Heart left ventricle (tissue), 16 donors: Measurements from ENCODE around the gene OR2S2. TPM values are rescaled to one million over a fixed set of nuclear protein-coding genes. Genes with fewer than 3 reads are reported as not detected.
"Not testable (repeated sequence)": the region's sequence is repeated elsewhere in the genome, so short reads cannot be mapped to it uniquely, and the experiment has no call there.

ENCODE experiments used
- ATAC-seq, 4 donors: fragments of 200-7000 bp; cut with Tn5 transposase; one replicate each; pipeline ENCODE4 v1.9.1; 2020 to 2022; ENCODE audit warnings: moderate library complexity in 4 of 4, mild to moderate bottlenecking in 3 of 4, moderate number of reproducible peaks in 1 of 4
- DNase-seq, 5 donors: peaks; one replicate each; pipeline ENCODE4 v3.0.0-alpha.2; 2020
- H3K27ac ChIP-seq, 12 donors: fragments of 200-600 bp; sonication (generic) in 4 of 12; one replicate each; pipeline versions ENCODE4 v1.5.0 to v1.8.0; 2016 to 2022; ENCODE audit warnings: mild to moderate bottlenecking in 2 of 12
- H3K27me3 ChIP-seq, 9 donors: fragments of 200-600 bp; sonication (generic) in 2 of 9; one replicate each; pipeline versions ENCODE4 v1.5.1 to v1.8.0; 2016 to 2022; ENCODE audit warnings: mild to moderate bottlenecking in 3 of 9
- H3K36me3 ChIP-seq, 9 donors: fragments of 200-600 bp; sonication (generic) in 2 of 9; one replicate each; pipeline versions ENCODE4 v1.5.0 to v1.8.0; 2018 to 2022; ENCODE audit warnings: mild to moderate bottlenecking in 2 of 9
- H3K4me1 ChIP-seq, 12 donors: fragments of 200-600 bp; sonication (generic) in 4 of 12; one replicate each; pipeline versions ENCODE4 v1.5.0 to v1.8.0; 2016 to 2022; ENCODE audit warnings: mild to moderate bottlenecking in 3 of 12
- H3K4me3 ChIP-seq, 12 donors: fragments of 200-600 bp; sonication (generic) in 4 of 12; one replicate each; pipeline versions ENCODE4 v1.5.0 to v1.8.0; 2017 to 2022; ENCODE audit warnings: mild to moderate bottlenecking in 9 of 12, moderate library complexity in 4 of 12
- H3K9me3 ChIP-seq, 12 donors: fragments of 200-600 bp; sonication (generic) in 4 of 12; one replicate each; pipeline versions ENCODE4 v1.5.0 to v1.8.0; 2016 to 2022; ENCODE audit warnings: mild to moderate bottlenecking in 1 of 12
- CTCF ChIP-seq, 12 donors: fragments of 200-600 bp; sonication (generic) in 4 of 12; IDR thresholded peaks; one replicate each; pipeline versions ENCODE4 v1.5.0 to v1.8.0; 2018 to 2022; ENCODE audit warnings: antibody characterized with exemption in 12 of 12, mild to moderate bottlenecking in 5 of 12
- POLR2A ChIP-seq, 2 donors: fragments of 450-650 bp; IDR thresholded peaks; one replicate each; pipeline ENCODE4 v1.6.1; 2017; ENCODE audit warnings: antibody characterized with exemption in 2 of 2, mild to moderate bottlenecking in 2 of 2, moderate library complexity in 2 of 2
- WGBS, 4 donors: extraction: QIAGEN DNeasy Blood & Tissue Kit in 2 of 4; methylation state at CpG; one replicate each; pipeline versions ENCODE4 v1.1.5 to v1.1.7; 2013 to 2018; 5-methylcytosine and 5-hydroxymethylcytosine counted together
- intact Hi-C, 10 donors: fragments of 100-400 bp; cut with DNase I; formaldehyde crosslinking; loops; one replicate each; pipeline versions ENCODE4 v1.11.1 to v1.14.2; 2022
- polyA plus RNA-seq, 2 donors: library from polyadenylated mRNA; stranded (reverse); fragments of 200-250 nt; gene quantifications; one replicate each; pipeline ENCODE4 v1.2.3, GENCODE V29; 2013
- total RNA-seq, 9 donors: library from RNA; depleted of rRNA in 2 of 9; stranded (reverse); fragments of >200 nt in 2 of 9; fragmentation: NEBNext Ultra II Directional in 3 of 9; extraction: Animal tissue kit (Norgen Biotek cat#: 25700) in 3 of 9; gene quantifications; one replicate each; pipeline versions ENCODE4 v1.1.0 to v1.2.4, GENCODE V29; 2016 to 2023
- donor health status: ischemic (EF 13 %, LVEDD 7.1; RV severe dilation, severe dysfunction).
- donor health status: healthy with polysubstance abuse.
- donor health status: DM: no; HTN: yes; CAD: no.
- donor health status: DM: no; HTN: no; CAD: no.
- donor health status: ischemic (EF 25% LVEDD 6.9; RV normal size, moderate dysfunction).
- donor health status: ischemic (EF 25% LVEDD 5.7; RV mildly dilated, moderate dysfunction).
- donor health status: healthy.
- donor health status: DM: yes; HTN: yes; CAD: no.
- donor health status: ischemic (EF 35%, LVEDD 5.7; RV mildly dilated, moderate dysfunction).
- donor health status: nonischemic (EF 11% LVEDD 7.7; RV severe dilation, severe dysfunction).
- donor health status: DM: yes; HTN: yes; CAD: no.
- donor health status: PGD.
- donor health status: ischemic (EF 29% LVEDD 5.4; RV normal size, mild dysfunction).
- donor health status: nonischemic (EF 23%, LVEDD 6.1; RV moderate dilation, normal function).

The OR2S2 gene
- total and polyA plus RNA-seq, 11 donors, result not detected

GRCh38 chr9:36005891-36006290 is 47.9 kb upstream of the OR2S2 start:
- intact Hi-C loops, result loop anchor here in 3 of 10 donors (2.0 to 5.0 kb wide), 3 partner anchors 17 to 161 kb away; partner anchors contain the start of genes CCIN (in 2 of the 3) and OR2S2 (in 1 of the 3)
- ATAC-seq (no peak), DNase-seq (no peak)
- no peaks in the 10 kb centered on the region for H3K27me3 ChIP-seq
- no peak overlapping the region for H3K4me3 ChIP-seq
- no peaks in the 10 kb centered on the region for H3K36me3 ChIP-seq
- H3K4me1 ChIP-seq, result peaks cover 0 to 4% (median 0%) of the 10 kb centered on the region in 12 donors
- H3K27ac ChIP-seq, result no peak overlapping the region
- peaks cover 0 to 9% (median 0%) of the 10 kb centered on the region in 12 donors for H3K9me3 ChIP-seq
- 80 to 94% (median 87%) methylated on average over 1 of the region's 1 CpG for WGBS, 4 donors
- TF ChIP-seq CTCF (IDR thresholded peaks at IDR 0.05) (no peak), POLR2A (IDR thresholded peaks at IDR 0.05) (no peak)

- Histone ChIP-seq H3K4me3 (no peak overlapping the region), H3K27ac (no peak overlapping the region), H3K9me3 (peaks cover 0 to 14% (median 5%) of the 10 kb centered on the region in 12 donors), H3K27me3 (no peaks in the 10 kb centered on the region), H3K36me3 (no peaks in the 10 kb centered on the region), H3K4me1 (peaks cover 0 to 13% (median 0%) of the 10 kb centered on the region in 12 donors)
- 95 to 100% (median 96%) methylated on average over 1 of the region's 1 CpG for WGBS, 4 donors
- intact Hi-C loops, result loop anchor here in 1 of 10 donors (5.0 kb wide), 1 partner anchor 36 kb away; no protein-coding TSS in a partner anchor
- DNase-seq (no peak), ATAC-seq (no peak)
- TF ChIP-seq POLR2A (IDR thresholded peaks at IDR 0.05), result no peak
- TF ChIP-seq CTCF (IDR thresholded peaks at IDR 0.05), result no peak
Measured at GRCh38 chr9:35998333-35998732, 40.4 kb upstream of the OR2S2 start.

GRCh38 chr9:35997016-35997415 is 39.1 kb upstream of the OR2S2 start:
- WGBS, 4 donors, result 82 to 88% (median 85%) methylated on average over 4 of the region's 4 CpGs
- Histone ChIP-seq H3K27ac (peak overlapping the region in 4 of 12 donors; percentile 15 to 59 (median 40)), H3K9me3 (peaks cover 0 to 14% (median 5%) of the 10 kb centered on the region in 12 donors), H3K4me1 (peaks cover 0 to 13% (median 0%) of the 10 kb centered on the region in 12 donors)
- intact Hi-C loops, result loop anchor here in 1 of 10 donors (5.0 kb wide), 1 partner anchor 35 kb away; no protein-coding TSS in a partner anchor
- DNase-seq, H3K27me3 ChIP-seq, H3K36me3 ChIP-seq, H3K4me3 ChIP-seq, ATAC-seq: not testable (repeated sequence)

- TF ChIP-seq POLR2A (IDR thresholded peaks at IDR 0.05), result no peak
- no peak for TF ChIP-seq CTCF (IDR thresholded peaks at IDR 0.05)
- intact Hi-C loops, result loop anchor here in 1 of 10 donors (5.0 kb wide), 1 partner anchor 34 kb away; no protein-coding TSS in a partner anchor
- Histone ChIP-seq H3K4me3 (no peak overlapping the region), H3K36me3 (no peaks in the 10 kb centered on the region), H3K27ac (peak overlapping the region in 5 of 12 donors; percentile 15 to 70 (median 36)), H3K9me3 (peaks cover 0 to 14% (median 5%) of the 10 kb centered on the region in 12 donors), H3K27me3 (no peaks in the 10 kb centered on the region), H3K4me1 (peaks cover 0 to 13% (median 0%) of the 10 kb centered on the region in 12 donors)
- DNase-seq, result peak in 4 of 5 donors; percentile 27 to 53 (median 40)
- 24 to 33% (median 25%) methylated on average over 1 of the region's 1 CpG for WGBS, 4 donors
- ATAC-seq, result peak; percentile 94 to 97 (median 95)
Measured at GRCh38 chr9:35996358-35996970, 38.5 kb upstream of the OR2S2 start.
